ENCODE data around the gene TMEM190.
"Not testable (repeated sequence)": the region's sequence is repeated elsewhere in the genome, so short reads cannot be mapped to it uniquely, and the experiment has no call there.

Gene TMEM190

DNA sequence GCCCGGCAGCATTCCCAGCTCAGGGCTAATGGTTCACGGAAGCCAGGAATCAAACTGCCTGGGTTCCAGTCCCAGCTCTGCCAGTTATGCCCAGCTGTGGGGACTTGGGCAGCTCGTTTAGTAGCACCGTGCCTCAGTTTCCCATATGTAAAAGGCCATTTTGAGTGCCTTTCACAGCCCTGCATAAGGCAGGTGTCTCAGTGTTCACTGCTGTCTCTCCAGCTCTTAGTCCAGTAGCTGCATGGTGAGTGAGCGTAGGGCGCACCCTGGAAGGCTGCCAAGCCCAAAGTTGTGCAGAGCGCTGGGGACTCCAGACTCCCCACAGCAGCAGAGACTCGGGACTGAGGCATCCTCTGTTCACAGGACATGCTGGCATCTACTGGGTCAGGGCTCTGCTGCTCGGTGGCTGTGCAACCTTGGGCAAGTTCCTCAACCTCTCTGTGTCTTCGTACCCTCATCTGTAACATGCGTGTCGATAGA is 14.6 kb downstream of the TMEM190 start:
- H3K4me3 ChIP-seq (ENCODE audit: low read depth, low read length), result no peak overlapping the region
- TF ChIP-seq, protein P1, sequence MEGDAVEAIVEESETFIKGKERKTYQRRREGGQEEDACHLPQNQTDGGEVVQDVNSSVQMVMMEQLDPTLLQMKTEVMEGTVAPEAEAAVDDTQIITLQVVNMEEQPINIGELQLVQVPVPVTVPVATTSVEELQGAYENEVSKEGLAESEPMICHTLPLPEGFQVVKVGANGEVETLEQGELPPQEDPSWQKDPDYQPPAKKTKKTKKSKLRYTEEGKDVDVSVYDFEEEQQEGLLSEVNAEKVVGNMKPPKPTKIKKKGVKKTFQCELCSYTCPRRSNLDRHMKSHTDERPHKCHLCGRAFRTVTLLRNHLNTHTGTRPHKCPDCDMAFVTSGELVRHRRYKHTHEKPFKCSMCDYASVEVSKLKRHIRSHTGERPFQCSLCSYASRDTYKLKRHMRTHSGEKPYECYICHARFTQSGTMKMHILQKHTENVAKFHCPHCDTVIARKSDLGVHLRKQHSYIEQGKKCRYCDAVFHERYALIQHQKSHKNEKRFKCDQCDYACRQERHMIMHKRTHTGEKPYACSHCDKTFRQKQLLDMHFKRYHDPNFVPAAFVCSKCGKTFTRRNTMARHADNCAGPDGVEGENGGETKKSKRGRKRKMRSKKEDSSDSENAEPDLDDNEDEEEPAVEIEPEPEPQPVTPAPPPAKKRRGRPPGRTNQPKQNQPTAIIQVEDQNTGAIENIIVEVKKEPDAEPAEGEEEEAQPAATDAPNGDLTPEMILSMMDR (IDR thresholded peaks at IDR 0.05; ENCODE audit: low read depth, low read length), result no peak

DNA sequence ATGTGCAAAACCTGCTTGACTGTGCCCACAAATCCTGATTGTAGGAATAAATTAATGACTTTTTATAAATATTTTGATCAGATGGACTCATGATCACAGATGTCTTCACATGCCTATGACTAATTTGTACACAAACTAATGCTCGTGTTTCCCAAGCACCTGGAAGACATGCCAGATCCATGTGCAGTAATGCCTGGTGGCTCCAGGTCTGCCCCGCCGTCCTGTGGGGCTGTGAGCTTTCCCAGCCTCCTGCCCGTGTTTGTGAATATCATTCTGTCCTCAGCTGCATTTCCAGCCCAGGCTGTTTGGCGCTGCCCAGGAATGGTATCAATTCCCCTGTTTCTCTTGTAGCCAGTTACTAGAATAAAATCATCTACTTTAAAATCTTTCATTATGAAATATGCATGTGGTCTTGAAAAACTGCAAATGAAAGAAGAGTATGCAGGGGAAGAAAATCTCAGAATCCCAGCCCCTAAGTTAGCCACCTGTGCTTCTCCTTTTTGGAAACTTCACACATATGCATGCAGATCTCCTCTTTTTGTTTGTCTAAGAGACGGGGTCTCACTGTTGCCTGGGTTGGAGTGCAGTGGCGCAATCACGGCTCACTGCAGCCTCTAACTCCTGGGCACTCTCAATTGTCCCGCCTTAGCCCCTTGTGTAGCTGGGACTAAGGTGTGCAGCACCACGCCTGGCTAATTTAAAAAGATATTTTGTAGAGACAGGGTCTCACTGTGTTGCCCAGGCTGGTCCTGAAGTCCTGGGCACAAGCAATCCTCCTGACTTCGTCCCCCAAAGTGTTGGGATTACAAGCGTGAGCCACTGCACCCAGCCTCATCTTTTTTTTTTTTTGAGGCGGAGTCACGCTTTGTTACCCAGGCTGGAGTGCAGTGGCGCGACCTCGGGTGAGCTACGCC is 15.3 kb downstream of the TMEM190 start:
- TF ChIP-seq, protein P1 (IDR thresholded peaks at IDR 0.05; ENCODE audit: low read depth, low read length), result no peak
- H3K4me3 ChIP-seq (ENCODE audit: low read depth, low read length), result no peak overlapping the region

DNA sequence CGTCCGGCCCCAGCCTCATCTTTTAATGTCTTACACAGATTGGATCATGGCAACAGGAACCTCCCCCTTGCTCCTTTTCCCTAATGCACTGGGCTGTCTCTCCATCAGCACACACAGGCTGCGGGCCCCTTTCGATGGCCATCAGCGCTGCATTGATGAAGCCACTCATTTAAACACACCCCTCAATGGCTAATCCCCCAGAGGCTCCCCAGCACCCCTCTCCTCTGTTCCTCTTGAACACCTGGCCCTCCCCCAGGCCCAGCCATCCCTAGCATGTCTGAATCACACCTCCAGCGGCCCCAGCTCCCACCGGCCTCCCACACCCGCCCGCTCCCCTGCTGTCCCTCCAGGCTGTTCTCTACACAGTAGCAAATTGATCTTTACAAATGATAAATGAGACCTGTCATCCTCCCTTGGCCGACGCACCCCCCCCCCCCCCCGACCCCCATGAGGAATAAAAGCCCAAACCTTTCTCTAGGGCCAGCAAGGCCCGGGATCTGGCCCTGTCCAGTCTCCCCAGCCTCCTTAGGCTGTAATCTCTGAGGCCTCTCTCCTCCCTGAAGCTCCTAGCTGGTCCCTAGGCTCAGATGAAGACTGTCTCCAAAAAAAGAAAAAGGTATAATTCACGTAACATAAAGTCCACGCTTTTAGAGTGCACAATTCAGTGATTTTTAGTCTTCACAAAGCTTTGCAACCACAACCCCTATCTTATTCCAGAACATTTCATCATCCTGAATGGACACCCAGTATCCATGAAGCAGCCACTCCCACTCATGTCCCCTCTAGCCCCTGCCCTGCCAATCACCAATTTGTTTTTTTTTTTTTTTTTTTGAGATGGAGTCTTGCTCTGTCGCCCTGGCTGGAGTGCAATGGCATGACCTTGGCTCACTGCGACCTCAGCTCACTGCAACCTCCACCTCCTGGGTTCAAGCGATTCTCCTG is 16.5 kb downstream of the TMEM190 start:
- TF ChIP-seq, protein P1 (IDR thresholded peaks at IDR 0.05; ENCODE audit: low read depth, low read length), result no peak

DNA sequence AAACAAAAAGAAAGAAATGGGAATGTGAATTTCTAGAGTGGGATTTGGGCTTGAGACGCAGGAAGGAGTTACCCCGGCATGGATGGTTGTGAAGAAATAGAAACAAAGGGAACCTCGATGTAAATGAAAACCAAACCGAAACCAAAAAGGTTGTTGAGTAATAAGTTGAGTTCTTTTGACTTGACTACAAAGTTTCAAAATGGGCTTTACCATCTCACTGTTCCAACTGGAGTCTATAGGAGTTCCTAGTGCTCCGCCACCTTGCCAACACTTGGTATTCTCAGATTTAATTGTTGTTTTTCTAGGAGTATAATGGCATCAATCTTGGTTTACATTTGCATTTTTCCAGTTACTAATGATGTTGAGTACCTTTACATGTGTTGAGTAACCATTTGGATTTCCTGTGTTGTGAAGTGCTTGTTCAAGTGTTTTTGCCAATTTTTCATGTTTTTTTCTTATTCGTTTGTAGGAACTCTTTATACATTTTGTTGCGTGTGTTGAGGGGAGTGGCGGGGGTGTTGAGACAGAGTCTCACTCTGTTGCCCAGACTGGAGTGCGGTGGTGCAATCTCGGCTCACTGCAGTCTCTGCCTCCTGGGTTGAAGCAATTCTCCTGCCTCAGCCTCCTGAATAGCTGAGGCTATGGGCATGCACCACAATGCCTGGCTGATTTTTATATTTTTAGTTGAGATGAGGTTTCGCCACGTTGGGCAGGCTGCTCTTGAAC is 21.7 kb downstream of the TMEM190 start:
- no peak overlapping the region for H3K4me3 ChIP-seq (ENCODE audit: low read depth, low read length)
- TF ChIP-seq, protein P1 (IDR thresholded peaks at IDR 0.05; ENCODE audit: low read depth, low read length), result no peak

More for the DNA sequence above, 16.5 kb downstream of the TMEM190 start:
- no peak overlapping the region for H3K4me3 ChIP-seq (ENCODE audit: low read depth, low read length)

DNA sequence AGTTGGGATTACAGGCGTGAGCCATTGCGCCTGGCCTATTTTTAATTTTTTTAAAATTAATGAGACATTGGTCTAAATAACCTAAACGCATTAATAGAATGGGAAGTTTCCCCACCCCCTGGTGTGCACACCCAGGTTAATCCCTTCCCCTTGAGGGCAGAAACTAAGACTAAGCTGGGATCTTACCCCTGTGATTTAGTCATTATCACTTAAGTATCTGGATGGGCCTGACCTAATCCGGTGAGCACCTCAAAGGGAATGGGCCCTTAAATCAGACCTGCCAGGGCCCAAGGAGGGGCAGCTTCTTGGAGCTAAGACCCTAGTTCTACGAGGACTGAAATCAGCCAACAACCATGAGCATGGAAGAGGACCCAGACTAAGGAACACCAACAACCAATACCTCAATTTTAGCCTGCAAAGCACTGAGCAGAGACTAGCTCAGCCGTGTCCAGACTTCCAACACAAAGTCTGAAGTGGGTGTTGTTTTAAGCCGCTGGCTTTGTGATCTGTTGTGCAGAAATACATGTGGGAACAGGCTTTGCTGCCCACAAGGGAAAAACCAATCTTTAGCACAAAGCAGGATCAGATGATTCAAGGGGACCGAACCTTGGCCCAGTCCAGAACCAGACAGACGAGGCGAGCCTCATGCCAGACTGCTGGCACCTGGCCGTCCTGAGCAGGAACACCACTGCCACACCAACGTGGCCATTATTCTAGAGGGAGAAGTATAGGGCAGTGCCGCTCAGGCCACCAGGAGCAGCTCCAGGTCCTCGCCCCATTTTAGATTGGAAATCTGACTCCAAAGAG is 23.9 kb downstream of the TMEM190 start:
- no peak overlapping the region for H3K4me3 ChIP-seq (ENCODE audit: low read depth, low read length)
- TF ChIP-seq, protein P1 (IDR thresholded peaks at IDR 0.05; ENCODE audit: low read depth, low read length), result no peak

DNA sequence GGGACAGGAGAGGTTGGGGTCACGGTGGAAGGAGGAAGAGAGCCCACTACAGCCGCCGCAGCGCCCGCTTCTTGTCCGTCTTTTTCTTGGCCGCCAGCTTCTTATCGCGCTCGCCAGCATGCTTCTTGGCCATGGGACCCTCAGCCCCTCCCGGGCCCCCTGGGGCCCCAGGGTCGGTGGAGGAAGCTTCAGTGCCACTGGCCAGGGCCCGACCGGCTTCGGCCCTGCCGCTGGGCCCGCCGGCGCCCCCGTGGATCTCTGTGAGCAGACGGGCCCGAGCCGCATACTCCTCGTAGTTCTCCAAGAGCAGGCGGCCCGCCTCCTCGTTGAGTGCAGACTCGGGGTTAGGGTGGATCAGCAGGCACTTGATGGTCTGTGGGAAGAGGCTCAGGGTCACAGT is 24.8 kb downstream of the TMEM190 start:
- not testable (repeated sequence) for H3K4me3 ChIP-seq (ENCODE audit: low read depth, low read length)
